Nucleus accumbens (tissue), 56 donors: Measurements from ENCODE around the gene PPIL4.

Source experiments
- DNase-seq, 56 donors: peaks; one replicate each; lab custom pipeline; 2025; lab: John Stamatoyannopoulos, UW

The PPIL4 gene

GRCh38 chr6:149545754-149546471 lies at the start of gene PPIL4:
Gene PPIL4 (minus strand): TSS chr6:149546043. CDS start chr6:149546005, 38 bp downstream.
- DNase-seq = peak; percentile 9 to 96 (median 91)

GRCh38 chr6:149593408-149593807 lies 47.6 kb upstream of the PPIL4 start:
- DNase-seq = no peak

- no peak for DNase-seq
These were observed 47.1 kb upstream of the PPIL4 start for GRCh38 chr6:149592983-149593382.

- DNase-seq = no peak
These were observed 40.3 kb upstream of the PPIL4 start for GRCh38 chr6:149586149-149586548.

DNA sequence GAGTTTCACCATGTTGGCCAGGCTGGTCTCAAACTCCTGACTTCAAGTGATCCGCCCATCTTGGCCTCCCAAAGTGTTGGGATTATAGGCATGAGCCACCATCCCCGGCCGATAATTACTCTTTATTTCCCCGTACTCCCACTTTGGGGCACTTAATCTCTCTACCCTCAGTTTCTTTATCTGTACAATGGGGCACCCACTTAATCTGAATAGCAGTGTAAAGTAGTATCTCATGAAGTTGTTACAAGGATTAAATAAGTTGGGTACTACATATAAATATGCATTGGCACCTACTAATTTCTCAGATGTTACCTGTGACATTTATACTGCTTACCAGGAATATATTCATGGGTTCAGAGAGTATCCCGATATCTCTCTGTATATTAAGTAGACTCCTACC lies 35.5 kb upstream of the PPIL4 start:
- no peak for DNase-seq

- DNase-seq = no peak
These were observed 35.0 kb upstream of the PPIL4 start for GRCh38 chr6:149580880-149581279.

DNA sequence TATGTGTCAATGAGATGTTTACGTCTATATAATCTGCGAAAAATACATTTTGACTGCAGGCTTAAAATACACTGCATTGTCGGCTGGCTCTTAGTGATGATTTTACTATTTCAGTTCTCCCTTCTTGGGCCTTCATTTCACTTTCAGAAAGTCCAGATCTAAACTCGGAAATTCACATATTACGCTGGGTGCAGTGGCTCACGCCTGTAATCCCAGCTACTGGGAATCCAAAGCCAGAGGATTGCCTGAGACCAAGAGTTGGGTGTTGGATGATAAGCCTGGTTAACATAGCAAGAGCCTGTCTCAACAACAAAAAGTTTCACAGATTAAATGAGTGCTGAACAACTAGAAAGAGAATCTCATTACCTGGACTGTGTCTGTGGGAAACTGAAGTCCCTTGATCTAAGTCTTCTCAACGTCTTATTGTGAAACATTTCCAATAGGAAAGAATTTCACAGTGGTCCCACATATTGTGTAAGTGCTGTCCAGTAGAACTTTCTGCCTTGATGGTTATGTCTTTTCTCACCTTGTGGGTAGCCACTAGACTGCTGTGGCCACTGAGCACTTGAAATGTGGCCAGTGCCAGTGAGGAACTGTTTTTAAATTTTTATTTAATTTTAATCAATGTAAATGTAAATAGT lies 22.2 kb upstream of the PPIL4 start:
- DNase-seq = no peak

- no peak for DNase-seq
These were observed 21.3 kb upstream of the PPIL4 start for GRCh38 chr6:149567194-149567586.

DNA sequence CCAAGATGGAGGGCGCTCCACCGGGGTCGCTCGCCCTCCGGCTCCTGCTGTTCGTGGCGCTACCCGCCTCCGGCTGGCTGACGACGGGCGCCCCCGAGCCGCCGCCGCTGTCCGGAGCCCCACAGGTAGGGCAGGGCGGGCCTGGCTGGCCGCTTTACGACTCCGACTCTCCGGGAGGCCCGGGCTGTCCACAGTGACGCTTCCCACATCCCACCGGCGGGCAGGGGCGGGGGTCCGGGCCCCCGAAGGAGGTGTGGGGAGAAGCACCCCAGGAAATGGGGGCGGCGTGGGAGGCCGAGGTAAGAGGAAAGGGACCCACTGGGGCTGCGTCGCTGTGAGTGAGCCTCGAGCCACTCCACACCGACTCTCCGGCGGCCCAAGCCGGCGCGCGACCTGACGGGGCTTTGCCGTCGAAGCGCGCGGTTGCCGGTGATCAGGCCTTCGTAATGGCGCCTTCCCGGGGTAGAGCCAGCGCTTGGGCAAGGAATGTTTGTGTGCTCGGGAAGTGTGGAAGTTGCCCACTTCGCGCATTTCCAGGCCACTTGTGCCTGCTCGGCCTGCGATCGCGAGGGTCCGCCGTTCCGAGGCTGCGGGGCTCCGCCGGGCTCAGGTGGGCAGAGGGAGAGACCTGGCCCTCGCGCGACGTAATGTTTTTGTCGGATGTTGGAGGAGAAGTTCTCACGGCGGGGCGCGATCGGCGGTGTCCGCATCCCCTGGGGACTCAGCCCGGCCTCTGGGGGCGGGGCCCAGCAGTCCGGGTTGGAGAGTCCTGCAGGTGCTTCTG lies 20.8 kb upstream of the PPIL4 start:
- peak in 36 of 56 donors; percentile 11 to 76 (median 53) for DNase-seq

DNA sequence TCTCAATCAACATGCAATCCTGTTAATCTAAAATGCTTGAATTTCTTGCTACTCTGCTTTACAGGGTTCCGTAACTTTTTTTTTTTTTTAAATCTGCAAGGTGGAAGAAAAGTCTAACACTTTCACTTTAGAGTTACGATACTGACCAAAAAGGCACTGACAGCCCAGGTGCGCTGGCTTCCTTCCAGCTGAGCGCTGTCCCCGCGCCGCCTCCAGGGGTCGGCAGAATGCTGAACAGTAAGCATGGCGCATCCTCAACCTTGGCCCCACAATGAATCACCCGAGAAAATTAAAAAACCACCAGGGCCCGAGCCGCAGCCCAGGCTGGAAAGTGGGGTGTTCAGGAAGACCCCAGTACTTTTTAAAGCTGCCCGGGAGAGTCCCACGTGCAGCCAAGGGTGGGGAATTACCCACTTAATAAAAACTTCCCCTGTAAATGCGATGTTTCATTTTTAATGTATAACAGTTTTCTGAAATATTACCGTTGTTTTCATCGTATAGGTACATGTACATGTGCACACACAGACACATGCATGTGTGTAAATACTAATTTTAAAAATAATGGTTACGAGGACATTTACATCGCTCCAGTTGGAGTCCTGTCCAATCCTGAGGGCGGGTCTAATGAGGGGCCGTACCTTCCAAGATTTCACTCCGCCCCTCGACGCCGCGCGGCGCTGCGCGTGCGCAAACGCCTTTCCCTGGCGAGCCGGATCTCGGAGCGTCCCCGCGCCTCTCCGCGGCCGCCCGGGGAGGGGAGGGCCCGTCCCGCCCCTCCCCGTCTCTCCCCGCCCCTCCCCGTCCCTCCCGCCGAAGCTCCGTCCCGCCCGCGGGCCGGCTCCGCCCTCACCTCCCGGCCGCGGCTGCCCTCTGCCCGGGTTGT lies 19.9 kb upstream of the PPIL4 start, which contains the start of gene GINM1:
Gene GINM1 (plus strand): TSS at position 849 of the 883 bp plus-strand sequence. CDS start 40 bp downstream, outside the sequence.
- DNase-seq = peak; percentile 26 to 95 (median 88)

DNA sequence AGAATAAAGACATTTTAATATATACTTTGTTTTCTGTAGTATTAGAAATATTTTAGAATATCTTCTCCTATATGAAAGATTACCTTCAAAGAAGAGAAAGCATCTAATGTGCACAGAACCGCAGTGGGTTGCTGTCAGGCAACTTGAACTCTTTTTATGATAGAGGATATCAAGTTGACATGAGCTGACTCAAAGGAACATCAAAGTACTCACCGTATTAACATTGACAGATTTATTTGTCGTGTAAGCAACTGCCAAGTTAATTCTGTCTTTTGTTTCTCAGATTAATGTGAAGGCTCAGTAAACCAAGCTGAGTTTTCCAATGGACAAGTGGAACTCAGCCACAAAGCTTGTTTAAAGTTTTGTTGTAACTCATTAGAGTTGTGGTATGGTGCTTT lies 18.1 kb upstream of the PPIL4 start:
- no peak for DNase-seq

GRCh38 chr6:149563203-149563927 lies 17.5 kb upstream of the PPIL4 start:
- no peak for DNase-seq

GRCh38 chr6:149560736-149561135 lies 14.9 kb upstream of the PPIL4 start:
- DNase-seq = no peak

DNA sequence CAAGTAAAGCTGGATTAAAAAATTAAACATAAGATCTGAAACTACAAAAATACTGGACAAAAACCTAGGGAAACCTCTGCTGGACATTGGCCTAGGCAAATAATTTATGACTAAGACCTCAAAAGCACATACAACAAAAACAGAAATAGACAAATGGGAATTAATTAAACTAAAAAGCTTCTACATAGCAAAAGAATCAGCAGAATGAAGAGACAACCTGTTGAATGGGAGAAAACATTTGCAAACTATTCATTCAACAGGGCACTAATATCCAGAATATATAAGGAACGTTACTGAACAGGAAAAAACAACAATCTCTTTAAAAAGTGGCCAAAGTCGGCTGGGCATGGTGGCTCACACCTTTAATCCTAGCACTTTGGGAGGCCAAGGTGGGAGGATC lies 13.5 kb upstream of the PPIL4 start:
- no peak for DNase-seq

DNA sequence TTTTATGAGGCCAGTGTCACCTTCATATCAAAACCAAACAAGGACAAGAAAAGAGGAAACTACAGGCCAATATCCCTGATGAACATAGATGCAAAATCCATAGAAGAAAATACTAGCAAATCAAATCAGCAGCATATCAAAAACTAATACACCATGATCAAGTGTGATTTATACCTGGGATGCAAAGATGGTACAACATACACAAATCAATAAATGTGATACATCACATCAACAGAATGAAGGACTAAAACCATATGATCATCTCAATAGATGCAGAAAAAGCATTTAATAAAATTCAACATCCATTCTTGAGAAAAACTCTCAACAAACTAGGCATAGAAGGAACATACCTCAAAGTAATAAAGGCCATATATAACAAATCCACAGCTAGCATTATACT lies 12.2 kb upstream of the PPIL4 start:
- DNase-seq = no peak

DNA sequence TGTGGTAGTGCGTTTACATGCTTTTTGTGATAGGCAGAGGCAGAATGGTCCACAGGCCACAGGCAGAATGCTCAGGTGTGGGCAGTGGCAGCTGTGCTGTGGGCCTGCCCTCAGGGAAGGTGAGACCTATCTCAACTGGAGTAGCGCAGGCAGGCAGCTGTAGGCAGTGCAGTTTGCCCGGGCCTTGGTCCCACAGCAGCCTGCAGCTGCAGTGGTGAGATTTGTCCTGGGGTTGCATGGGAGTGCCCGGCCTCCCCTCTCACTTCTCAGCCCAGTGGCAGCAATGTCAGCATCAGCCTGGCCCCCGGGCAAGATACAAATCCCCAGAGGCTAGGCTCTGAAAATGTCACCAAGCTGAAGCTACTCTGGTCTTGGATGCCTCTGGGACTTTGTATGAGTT lies 6.1 kb upstream of the PPIL4 start:
- DNase-seq = no peak

DNA sequence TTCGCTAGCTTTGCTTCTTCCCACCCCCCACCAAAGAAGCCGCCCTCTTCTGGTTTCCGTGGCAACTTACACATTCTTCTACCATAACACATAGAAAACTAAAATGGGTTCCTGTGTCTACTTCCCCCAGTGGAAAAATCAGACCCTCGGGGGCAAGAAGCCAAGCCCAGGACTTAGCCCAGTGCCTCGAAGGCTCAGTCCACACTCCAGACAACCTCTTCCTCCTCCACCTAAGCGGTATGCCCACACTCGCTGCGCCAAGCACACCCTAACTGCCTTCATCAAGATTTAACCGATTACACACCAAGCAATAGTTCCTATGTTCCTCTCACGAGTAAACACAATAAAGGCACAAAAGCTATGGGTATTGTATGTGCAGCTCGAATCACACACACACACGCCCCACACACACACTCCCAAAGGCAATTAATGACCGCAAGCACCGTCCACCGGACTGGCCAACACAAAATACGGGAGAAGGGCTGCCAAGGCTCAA lies 537 bp downstream of the PPIL4 start:
- DNase-seq = peak in 36 of 56 donors; percentile 5 to 58 (median 30)

- DNase-seq = no peak
These were observed 1.1 kb downstream of the PPIL4 start for GRCh38 chr6:149544646-149545257.

- no peak for DNase-seq
These were observed 4.7 kb downstream of the PPIL4 start for GRCh38 chr6:149541139-149541538.
